Right cardiac atrium (tissue), 5 donors: Measurements from ENCODE around the gene PLPPR3. TPM values are rescaled to one million over a fixed set of nuclear protein-coding genes. Genes with fewer than 3 reads are reported as not detected.
"Not testable (repeated sequence)": the region's sequence is repeated elsewhere in the genome, so short reads cannot be mapped to it uniquely, and the experiment has no call there.

Source experiments
- ATAC-seq, 2 donors: fragments of 200-7000 bp; cut with Tn5 transposase; one replicate each; pipeline versions ENCODE4 v1.8.0 to v1.9.1; 2020; ENCODE audit warnings: moderate library complexity in 2 of 2, mild to moderate bottlenecking in 1 of 2
- DNase-seq, 3 donors: peaks; one replicate each; pipeline ENCODE4 v3.0.0-alpha.2; 2020
- H3K27ac ChIP-seq: one replicate; pipeline ENCODE4 v1.5.1; 2013; ENCODE audit warnings: mild to moderate bottlenecking, low read length, control low read depth, moderate library complexity
- H3K27me3 ChIP-seq: one replicate; pipeline ENCODE4 v1.6.1; 2013; ENCODE audit not compliant: control insufficient read depth, insufficient read depth
- H3K4me1 ChIP-seq: one replicate; pipeline ENCODE4 v1.6.1; 2013; ENCODE audit warnings: low read length; ENCODE audit not compliant: control insufficient read depth, insufficient read depth
- H3K4me3 ChIP-seq: one replicate; pipeline ENCODE4 v1.5.1; 2013; ENCODE audit warnings: low read length, control low read depth
- H3K9me3 ChIP-seq: one replicate; pipeline ENCODE4 v1.6.1; 2013; ENCODE audit warnings: low read length; ENCODE audit not compliant: control insufficient read depth
- WGBS: extraction: QIAGEN DNeasy Blood & Tissue Kit; methylation state at CpG from one replicate; pipeline ENCODE4 v1.1.7; 2013; 5-methylcytosine and 5-hydroxymethylcytosine counted together
- intact Hi-C, 4 donors: fragments of 100-400 bp; cut with DNase I; formaldehyde crosslinking; loops; one replicate each; pipeline versions ENCODE4 v1.11.0 to v1.14.0; 2022 to 2023
- polyA plus RNA-seq: library from polyadenylated mRNA; stranded (reverse); fragments of 200-250 nt; gene quantifications from one replicate; pipeline ENCODE4 v1.2.3, GENCODE V29; 2013
- total RNA-seq, 4 donors: library from RNA; stranded (reverse); fragmentation: NEBNext Ultra II Directional; extraction: Animal tissue kit (Norgen Biotek cat#: 25700); gene quantifications; one replicate each; pipeline ENCODE4 v1.2.1, GENCODE V29; 2021
- donor health status: healthy with polysubstance abuse.
- donor health status: DM: no; HTN: yes; CAD: no.
- donor health status: DM: no; HTN: no; CAD: no.
- donor health status: DM: no; HTN: yes; CAD: no; lungs with severe emphysema.
- donor health status: DM: yes; HTN: yes; CAD: no.

Gene PLPPR3
- total and polyA plus RNA-seq, 5 donors = 0.05 TPM; not detected in 4

- ATAC-seq (no peak), DNase-seq (no peak)
- no peak overlapping the region for H3K27ac ChIP-seq
- no peak overlapping the region for H3K4me3 ChIP-seq
- no peaks in the 10 kb centered on the region for H3K9me3 ChIP-seq
- intact Hi-C loops = no loop called here
- H3K4me1 ChIP-seq = no peaks in the 10 kb centered on the region
- no peaks in the 10 kb centered on the region for H3K27me3 ChIP-seq
- 89% methylated on average over 11 of the region's 11 CpGs for WGBS
These were observed 5.6 kb upstream of the PLPPR3 start for GRCh38 chr19:827314-827709.

GRCh38 chr19:825897-826644 lies 4.3 kb upstream of the PLPPR3 start:
- no peak for ATAC-seq
- no peak for DNase-seq
- H3K9me3 ChIP-seq = no peaks in the 10 kb centered on the region
- no peaks in the 10 kb centered on the region for H3K4me1 ChIP-seq
- 80% methylated on average over 19 of the region's 19 CpGs for WGBS
- no peak overlapping the region for H3K27ac ChIP-seq
- intact Hi-C loops = no loop called here
- H3K4me3 ChIP-seq = no peak overlapping the region
- H3K27me3 ChIP-seq = no peaks in the 10 kb centered on the region

GRCh38 chr19:824885-825284 lies 3.1 kb upstream of the PLPPR3 start:
- ATAC-seq (peak; percentile 19 to 24), DNase-seq (peak in 1 of 3 donors; percentile 54)
- H3K4me1 ChIP-seq = no peaks in the 10 kb centered on the region
- no peak overlapping the region for H3K27ac ChIP-seq
- 69% methylated on average over 15 of the region's 15 CpGs for WGBS
- H3K27me3 ChIP-seq = no peaks in the 10 kb centered on the region
- H3K4me3 ChIP-seq = no peak overlapping the region
- no peaks in the 10 kb centered on the region for H3K9me3 ChIP-seq
- intact Hi-C loops = no loop called here

- Histone ChIP-seq H3K4me3 (no peak overlapping the region), H3K27ac (no peak overlapping the region), H3K9me3 (no peaks in the 10 kb centered on the region), H3K4me1 (no peaks in the 10 kb centered on the region), H3K27me3 (no peaks in the 10 kb centered on the region)
- intact Hi-C loops = no loop called here
- ATAC-seq (no peak), DNase-seq (no peak)
- WGBS = 62% methylated on average over 12 of the region's 12 CpGs
These were observed 1.9 kb upstream of the PLPPR3 start for GRCh38 chr19:823565-824121.

GRCh38 chr19:821231-821824 lies 427 bp downstream of the PLPPR3 start:
- DNase-seq (peak in 1 of 3 donors; percentile 51), ATAC-seq (peak; percentile 16 to 22)
- Histone ChIP-seq H3K27ac (no peak overlapping the region), H3K27me3 (no peaks in the 10 kb centered on the region), H3K9me3 (no peaks in the 10 kb centered on the region), H3K4me1 (no peaks in the 10 kb centered on the region), H3K4me3 (peak overlapping the region; percentile 46)
- 1% methylated on average over 64 of the region's 64 CpGs for WGBS
- intact Hi-C loops = no loop called here

- ATAC-seq, H3K4me3 ChIP-seq, H3K27me3 ChIP-seq, H3K9me3 ChIP-seq, DNase-seq, intact Hi-C loops, H3K27ac ChIP-seq, H3K4me1 ChIP-seq: not testable (repeated sequence)
- WGBS = 95% methylated on average over 5 of the region's 5 CpGs
These were observed 1.5 kb downstream of the PLPPR3 start for GRCh38 chr19:820212-820611.

- DNase-seq (no peak), ATAC-seq (no peak)
- no peak overlapping the region for H3K27ac ChIP-seq
- H3K27me3 ChIP-seq = no peaks in the 10 kb centered on the region
- intact Hi-C loops = no loop called here
- no peak overlapping the region for H3K4me3 ChIP-seq
- 86% methylated on average over 2 of the region's 2 CpGs for WGBS
- no peaks in the 10 kb centered on the region for H3K4me1 ChIP-seq
- no peaks in the 10 kb centered on the region for H3K9me3 ChIP-seq
These were observed 5.3 kb downstream of the PLPPR3 start for GRCh38 chr19:816500-816857.

- no peak overlapping the region for H3K27ac ChIP-seq
- no peak overlapping the region for H3K4me3 ChIP-seq
- ATAC-seq = peak in 1 of 2 donors; percentile 2
- no peaks in the 10 kb centered on the region for H3K4me1 ChIP-seq
- H3K9me3 ChIP-seq = no peaks in the 10 kb centered on the region
- H3K27me3 ChIP-seq = no peaks in the 10 kb centered on the region
- intact Hi-C loops = no loop called here
- 96% methylated on average over 13 of the region's 13 CpGs for WGBS
- DNase-seq = no peak
These were observed 5.8 kb downstream of the PLPPR3 start for GRCh38 chr19:815775-816499.

GRCh38 chr19:815079-815774 lies 6.5 kb downstream of the PLPPR3 start:
- no peaks in the 10 kb centered on the region for H3K9me3 ChIP-seq
- H3K4me1 ChIP-seq = no peaks in the 10 kb centered on the region
- WGBS = 95% methylated on average over 47 of the region's 47 CpGs
- intact Hi-C loops = no loop called here
- ATAC-seq = peak in 1 of 2 donors; percentile 11
- no peak overlapping the region for H3K27ac ChIP-seq
- no peak overlapping the region for H3K4me3 ChIP-seq
- peak in 1 of 3 donors; percentile 59 for DNase-seq
- H3K27me3 ChIP-seq = no peaks in the 10 kb centered on the region

GRCh38 chr19:814152-815078 lies 7.3 kb downstream of the PLPPR3 start:
- ATAC-seq (peak; percentile 14 to 35), DNase-seq (peak in 1 of 3 donors; percentile 57)
- intact Hi-C loops = no loop called here
- H3K9me3 ChIP-seq = no peaks in the 10 kb centered on the region
- no peaks in the 10 kb centered on the region for H3K4me1 ChIP-seq
- WGBS = 90% methylated on average over 49 of the region's 49 CpGs
- no peak overlapping the region for H3K4me3 ChIP-seq
- no peak overlapping the region for H3K27ac ChIP-seq
- no peaks in the 10 kb centered on the region for H3K27me3 ChIP-seq
